Frontal cortex (tissue), 4 donors: ENCODE results near the gene LHX6. TPM values are rescaled to one million over a fixed set of nuclear protein-coding genes. Genes with fewer than 3 reads are reported as not detected.

ENCODE experiments used
- DNase-seq, 2 donors: peaks; one replicate each; pipeline ENCODE4 v3.0.0; 2012; ENCODE audit warnings: low spot score in 2 of 2
- FAIRE-seq: peaks from 2 replicates; lab custom pipeline; 2012; peaks lifted over from hg19 to GRCh38; lab: Jason Lieb, UNC
- total RNA-seq: library from RNA; depleted of rRNA; stranded (reverse); fragments of >200 nt; gene quantifications from one replicate; pipeline ENCODE4 v1.2.3, GENCODE V29; 2014
- donor health status: control.
- donor health status: control.
- donor health status: control.

The LHX6 gene
- total RNA-seq, 1 donor from 2014 or later: 11.8 TPM

GRCh38 chr9:122197882-122198281 is 30.9 kb downstream of the LHX6 start:
- DNase-seq: no peak
- FAIRE-seq: no peak

GRCh38 chr9:122197426-122197825 is 31.3 kb downstream of the LHX6 start:
- DNase-seq (no peak), FAIRE-seq (no peak)

GRCh38 chr9:122195875-122196274 is 32.9 kb downstream of the LHX6 start:
- no peak for DNase-seq
- no peak for FAIRE-seq

- FAIRE-seq (no peak), DNase-seq (no peak)
These were observed 35.1 kb downstream of the LHX6 start for GRCh38 chr9:122193651-122194050.

- DNase-seq (no peak), FAIRE-seq (no peak)
These were observed 35.7 kb downstream of the LHX6 start for GRCh38 chr9:122192914-122193525.

- no peak for FAIRE-seq
These were observed 36.4 kb downstream of the LHX6 start for GRCh38 chr9:122192261-122192875.

GRCh38 chr9:122191584-122191983 is 37.2 kb downstream of the LHX6 start:
- DNase-seq (no peak), FAIRE-seq (no peak)

More at GRCh38 chr9:122192261-122192875, 36.4 kb downstream of the LHX6 start:
- DNase-seq: no peak

GRCh38 chr9:122190597-122191381 is 38.0 kb downstream of the LHX6 start:
- DNase-seq: no peak
- FAIRE-seq: no peak

GRCh38 chr9:122188369-122188768 is 40.4 kb downstream of the LHX6 start:
- no peak for DNase-seq
- no peak for FAIRE-seq

GRCh38 chr9:122186777-122187470 is 41.8 kb downstream of the LHX6 start:
- no peak for DNase-seq
- no peak for FAIRE-seq

- FAIRE-seq (no peak), DNase-seq (no peak)
These were observed 42.5 kb downstream of the LHX6 start for GRCh38 chr9:122186301-122186700.

- no peak for FAIRE-seq
- DNase-seq: no peak
These were observed 44.2 kb downstream of the LHX6 start for GRCh38 chr9:122184551-122184950.

- no peak for FAIRE-seq
These were observed 45.3 kb downstream of the LHX6 start for GRCh38 chr9:122183501-122183900.

GRCh38 chr9:122180633-122181032 is 48.1 kb downstream of the LHX6 start:
- DNase-seq (no peak), FAIRE-seq (no peak)

More at GRCh38 chr9:122183501-122183900, 45.3 kb downstream of the LHX6 start:
- DNase-seq: no peak

- DNase-seq: no peak
- FAIRE-seq: no peak
These were observed 49.1 kb downstream of the LHX6 start for GRCh38 chr9:122179690-122180074.

- DNase-seq: no peak
- no peak for FAIRE-seq
These were observed 49.6 kb downstream of the LHX6 start for GRCh38 chr9:122179054-122179689.

GRCh38 chr9:122176916-122177315 is 51.8 kb downstream of the LHX6 start:
- no peak for FAIRE-seq
- no peak for DNase-seq

GRCh38 chr9:122173670-122174069 is 55.1 kb downstream of the LHX6 start:
- DNase-seq (no peak), FAIRE-seq (no peak)

- FAIRE-seq (no peak), DNase-seq (no peak)
These were observed 56.6 kb downstream of the LHX6 start for GRCh38 chr9:122172131-122172530.

- DNase-seq (no peak), FAIRE-seq (no peak)
These were observed 60.4 kb downstream of the LHX6 start for GRCh38 chr9:122168356-122168755.
